ENCODE results near the gene FEV.

- TF ChIP-seq CTCF (IDR thresholded peaks at IDR 0.05; ENCODE audit: poor library complexity, severe bottlenecking), result no peak
- TF ChIP-seq TAF1 (IDR thresholded peaks at IDR 0.05; ENCODE audit: low read depth), result no peak
- no peak for TF ChIP-seq RAD21 (conservative IDR thresholded peaks at IDR 0.05)
- no peak for TF ChIP-seq SMC3 (conservative IDR thresholded peaks at IDR 0.05; ENCODE audit: poor library complexity)
- TF ChIP-seq POLR2AphosphoS5 (IDR thresholded peaks at IDR 0.05), result no peak
- TF ChIP-seq EZH2 (IDR thresholded peaks at IDR 0.05; ENCODE audit: borderline replicate concordance, insufficient read depth, low read length, poor library complexity, severe bottlenecking), result no peak
- no peak for TF ChIP-seq EP300 (conservative IDR thresholded peaks at IDR 0.05; ENCODE audit: poor library complexity, severe bottlenecking)
These were observed 23.8 kb downstream of the FEV start for GRCh38 chr2:218961229-218961628.
